ENCODE measurements around the gene RGS19. TPM values are rescaled to one million over a fixed set of nuclear protein-coding genes. Genes with fewer than 3 reads are reported as not detected.

RGS19 gene
- polyA plus RNA-seq, 1 donor (not counting 4 experiments of a cell fraction or from before 2014, with no cell fraction given), result 11.8 TPM

DNA sequence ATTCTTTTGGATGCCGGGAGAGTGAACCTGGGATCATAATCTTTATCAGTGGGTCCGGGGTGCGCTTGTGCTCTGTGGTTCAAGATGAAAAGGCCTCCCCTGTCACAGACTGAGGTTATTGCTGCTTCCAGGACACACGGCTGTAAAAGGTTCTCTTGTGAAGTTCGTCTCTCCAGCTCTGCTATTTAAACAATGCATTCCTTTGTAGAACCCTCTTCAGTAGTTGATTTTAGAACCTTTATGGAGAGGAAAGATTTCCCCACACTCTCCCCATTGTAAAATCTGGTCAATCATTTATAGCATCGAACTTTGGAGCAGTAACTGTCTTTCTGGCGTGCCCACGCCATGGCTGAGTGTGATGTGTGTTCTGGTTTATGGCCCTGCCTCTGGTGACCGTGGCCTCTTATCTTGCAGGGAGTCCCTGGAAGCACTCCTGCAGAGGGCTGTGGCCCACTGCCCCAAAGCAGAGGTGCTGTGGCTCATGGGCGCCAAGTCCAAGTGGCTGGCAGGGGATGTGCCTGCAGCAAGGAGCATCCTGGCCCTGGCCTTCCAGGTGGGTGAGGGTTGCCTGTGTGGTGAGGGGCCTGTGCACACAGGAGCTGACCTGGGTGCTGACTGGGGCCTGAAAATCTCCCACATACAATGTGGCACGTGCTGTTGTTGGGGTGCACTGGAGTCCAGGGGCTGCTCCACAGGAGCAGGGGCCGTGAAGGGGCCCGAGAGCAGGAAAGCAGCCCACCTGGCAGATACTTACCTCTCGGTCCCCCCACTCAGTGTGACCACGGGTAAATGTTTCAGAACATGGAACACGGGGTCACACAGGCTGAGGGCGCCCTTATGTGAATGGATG lies 55.0 kb downstream of the RGS19 start:
- Histone ChIP-seq H4K20me1 (ENCODE audit: control insufficient read depth, extremely low read depth, insufficient read depth, low read length) (no peaks in the 10 kb centered on the region), H3K4me3 (ENCODE audit: control insufficient read depth in 2 of 3, extremely low read depth in 1 of 3, insufficient read depth in 2 of 3, low read depth in 1 of 3, low read length in 3 of 3) (no peak overlapping the region), H3K9me3 (ENCODE audit: control insufficient read depth, low read depth, low read length) (no peaks in the 10 kb centered on the region), H3K4me1 (ENCODE audit: control insufficient read depth, extremely low read depth, insufficient read depth, low read length) (no peaks in the 10 kb centered on the region), H3K4me2 (ENCODE audit: control insufficient read depth, extremely low read depth, insufficient read depth, low read depth, low read length) (no peak overlapping the region), H3K79me2 (ENCODE audit: control insufficient read depth, insufficient read depth, low read length) (peaks cover 6% of the 10 kb centered on the region), H2AFZ (ENCODE audit: control insufficient read depth, low read length) (no peak overlapping the region), H3K27ac (ENCODE audit: control insufficient read depth, insufficient read depth, low read length) (no peak overlapping the region), H3K36me3 (ENCODE audit: control insufficient read depth in 2 of 2, extremely low read depth in 1 of 2, insufficient read depth in 2 of 2, low read length in 2 of 2) (peaks cover 34 to 37% of the 10 kb centered on the region in 2 experiments), H3K9me1 (ENCODE audit: control insufficient read depth, extremely low read depth, insufficient read depth, low read length) (no peaks in the 10 kb centered on the region), H3K27me3 (ENCODE audit: control insufficient read depth, extremely low read depth, insufficient read depth, low read length) (no peaks in the 10 kb centered on the region), H3K9ac (ENCODE audit: control insufficient read depth, extremely low read depth, insufficient read depth, low read length) (no peak overlapping the region)
- dilution Hi-C loops (cut with MboI; ENCODE audit: extremely low pct_ligation_motif_present, low sequenced_read_pairs), result no loop called here
- no peak for TF ChIP-seq EZH2 (IDR thresholded peaks at IDR 0.05; ENCODE audit: low read length)
- TF ChIP-seq, protein P1, sequence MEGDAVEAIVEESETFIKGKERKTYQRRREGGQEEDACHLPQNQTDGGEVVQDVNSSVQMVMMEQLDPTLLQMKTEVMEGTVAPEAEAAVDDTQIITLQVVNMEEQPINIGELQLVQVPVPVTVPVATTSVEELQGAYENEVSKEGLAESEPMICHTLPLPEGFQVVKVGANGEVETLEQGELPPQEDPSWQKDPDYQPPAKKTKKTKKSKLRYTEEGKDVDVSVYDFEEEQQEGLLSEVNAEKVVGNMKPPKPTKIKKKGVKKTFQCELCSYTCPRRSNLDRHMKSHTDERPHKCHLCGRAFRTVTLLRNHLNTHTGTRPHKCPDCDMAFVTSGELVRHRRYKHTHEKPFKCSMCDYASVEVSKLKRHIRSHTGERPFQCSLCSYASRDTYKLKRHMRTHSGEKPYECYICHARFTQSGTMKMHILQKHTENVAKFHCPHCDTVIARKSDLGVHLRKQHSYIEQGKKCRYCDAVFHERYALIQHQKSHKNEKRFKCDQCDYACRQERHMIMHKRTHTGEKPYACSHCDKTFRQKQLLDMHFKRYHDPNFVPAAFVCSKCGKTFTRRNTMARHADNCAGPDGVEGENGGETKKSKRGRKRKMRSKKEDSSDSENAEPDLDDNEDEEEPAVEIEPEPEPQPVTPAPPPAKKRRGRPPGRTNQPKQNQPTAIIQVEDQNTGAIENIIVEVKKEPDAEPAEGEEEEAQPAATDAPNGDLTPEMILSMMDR (optimal IDR thresholded peaks at IDR 0.05 in 1 of 3, IDR thresholded peaks at IDR 0.05 in 1 of 3, conservative IDR thresholded peaks at IDR 0.05 in 1 of 3; ENCODE audit: extremely low read depth in 1 of 3, insufficient read depth in 2 of 3, low read length in 3 of 3), result no peak
- DNase-seq (ENCODE audit: low read depth, low spot score) (no peak), FAIRE-seq (no peak)

DNA sequence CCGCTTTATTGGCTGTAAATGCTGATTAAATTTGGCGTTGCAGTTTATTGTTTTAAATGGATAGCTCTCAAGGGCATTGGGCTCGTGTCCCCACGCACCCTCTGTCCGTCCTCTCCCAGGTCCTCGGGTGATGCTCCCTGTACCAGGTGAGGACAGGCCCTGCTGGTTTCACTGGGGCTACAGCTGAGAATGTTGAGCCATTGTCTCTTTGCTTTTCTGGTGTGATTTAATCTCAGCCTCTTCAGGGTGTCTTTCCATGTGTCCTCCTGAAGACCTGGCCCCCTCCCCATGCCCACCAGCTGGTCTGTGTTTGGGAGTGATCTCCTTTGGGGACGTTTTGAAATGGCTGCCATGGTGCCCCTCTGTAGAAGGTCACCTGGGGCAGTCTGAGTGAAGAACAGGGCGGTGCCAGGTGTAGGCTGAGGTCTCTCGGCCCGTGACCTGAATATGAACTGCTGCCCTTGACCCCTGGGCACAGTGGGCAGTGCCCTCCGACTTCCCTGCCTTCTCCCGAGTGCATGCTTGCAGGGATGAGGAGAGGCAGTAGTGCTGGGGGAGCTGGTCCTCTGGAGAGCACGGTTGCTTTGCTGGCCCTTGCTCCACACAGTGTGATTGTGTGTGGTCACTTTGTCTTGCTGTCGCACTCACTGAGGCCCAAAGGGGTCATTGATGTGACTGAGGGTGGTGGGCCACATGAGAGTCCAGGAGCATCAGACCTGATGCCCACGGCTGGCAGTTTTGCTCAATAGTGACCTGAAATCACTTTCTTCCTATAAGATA lies 55.8 kb downstream of the RGS19 start:
- Histone ChIP-seq H3K27ac (ENCODE audit: control insufficient read depth, insufficient read depth, low read length) (no peak overlapping the region), H3K27me3 (ENCODE audit: control insufficient read depth, extremely low read depth, insufficient read depth, low read length) (no peaks in the 10 kb centered on the region), H3K79me2 (ENCODE audit: control insufficient read depth, insufficient read depth, low read length) (peaks cover 6% of the 10 kb centered on the region), H3K36me3 (ENCODE audit: control insufficient read depth in 2 of 2, extremely low read depth in 1 of 2, insufficient read depth in 2 of 2, low read length in 2 of 2) (peaks cover 40 to 41% of the 10 kb centered on the region in 2 experiments), H2AFZ (ENCODE audit: control insufficient read depth, low read length) (no peak overlapping the region), H3K4me1 (ENCODE audit: control insufficient read depth, extremely low read depth, insufficient read depth, low read length) (no peaks in the 10 kb centered on the region), H3K9me1 (ENCODE audit: control insufficient read depth, extremely low read depth, insufficient read depth, low read length) (no peaks in the 10 kb centered on the region), H3K9me3 (ENCODE audit: control insufficient read depth, low read depth, low read length) (no peaks in the 10 kb centered on the region), H3K4me3 (ENCODE audit: control insufficient read depth in 2 of 3, extremely low read depth in 1 of 3, insufficient read depth in 2 of 3, low read depth in 1 of 3, low read length in 3 of 3) (no peak overlapping the region), H3K4me2 (ENCODE audit: control insufficient read depth, extremely low read depth, insufficient read depth, low read depth, low read length) (no peak overlapping the region), H3K9ac (ENCODE audit: control insufficient read depth, extremely low read depth, insufficient read depth, low read length) (no peak overlapping the region), H4K20me1 (ENCODE audit: control insufficient read depth, extremely low read depth, insufficient read depth, low read length) (no peaks in the 10 kb centered on the region)
- FAIRE-seq (no peak), DNase-seq (ENCODE audit: low read depth, low spot score) (no peak)
- dilution Hi-C loops (cut with MboI; ENCODE audit: extremely low pct_ligation_motif_present, low sequenced_read_pairs), result no loop called here
- TF ChIP-seq EZH2 (IDR thresholded peaks at IDR 0.05; ENCODE audit: low read length), result no peak
- TF ChIP-seq, protein P1 (optimal IDR thresholded peaks at IDR 0.05 in 1 of 3, IDR thresholded peaks at IDR 0.05 in 1 of 3, conservative IDR thresholded peaks at IDR 0.05 in 1 of 3; ENCODE audit: extremely low read depth in 1 of 3, insufficient read depth in 2 of 3, low read length in 3 of 3), result no peak

Small RNA genes within 50 kb of the gene (small RNA-seq; reads per million reads assigned to genes)
- gene AL355803.1 (ENCODE audit: insufficient read length in 3 of 3, low read depth in 3 of 3, low replicate concordance in 1 of 3) (0 reads per million in 3 experiments), gene MIR6813 (ENCODE audit: insufficient read length in 3 of 3, low read depth in 3 of 3, low replicate concordance in 1 of 3) (0 to 1.0 (median 0) reads per million in 3 experiments)

Other genes starting within 250 kb of the RGS19 start
- 0.12 to 0.18 TPM (median 0.13 TPM) in 3 replicates for gene ZBTB46, start 248.3 kb downstream of the RGS19 start, polyA plus RNA-seq
- not detected in 3 replicates for gene ABHD16B, start 218.0 kb downstream of the RGS19 start, polyA plus RNA-seq
- gene TPD52L2, start 214.2 kb downstream of the RGS19 start, polyA plus RNA-seq, result 177 to 208 TPM (median 200 TPM) in 3 replicates
- gene DNAJC5, start 184.4 kb downstream of the RGS19 start, polyA plus RNA-seq, result 43.7 to 62.0 TPM (median 59.0 TPM) in 3 replicates
- 24.1 to 42.2 TPM (median 28.7 TPM) in 3 replicates for gene UCKL1, start 123.1 kb downstream of the RGS19 start, polyA plus RNA-seq
- gene ZNF512B, start 109.6 kb downstream of the RGS19 start, polyA plus RNA-seq, result 2.4 to 4.4 TPM (median 3.8 TPM) in 3 replicates
- gene SAMD10, start 99.9 kb downstream of the RGS19 start, polyA plus RNA-seq, result 0.45 to 0.93 TPM (median 0.75 TPM) in 3 replicates
- 24.5 to 32.8 TPM (median 30.5 TPM) in 3 replicates for gene PRPF6, start 98.4 kb downstream of the RGS19 start, polyA plus RNA-seq
- gene C20orf204, start 43.3 kb downstream of the RGS19 start, polyA plus RNA-seq, result 0.06 to 0.08 TPM (median 0.06 TPM) in 3 replicates
- gene SOX18, start 29.9 kb downstream of the RGS19 start, polyA plus RNA-seq, result not detected in 3 replicates
- gene TCEA2, start 16.3 kb downstream of the RGS19 start, polyA plus RNA-seq, result 8.4 to 13.1 TPM (median 9.1 TPM) in 3 replicates
- 0.25 to 0.54 TPM (median 0.32 TPM) in 3 replicates for gene OPRL1, start 564 bp upstream of the RGS19 start, polyA plus RNA-seq
- not detected in 3 replicates for gene LKAAEAR1, start 4.9 kb upstream of the RGS19 start, polyA plus RNA-seq
- gene NPBWR2, start 28.0 kb upstream of the RGS19 start, polyA plus RNA-seq, result not detected in 3 replicates
- not detected in 3 replicates for gene MYT1, start 84.9 kb upstream of the RGS19 start, polyA plus RNA-seq
- 24.5 to 25.8 TPM (median 25.6 TPM) in 3 replicates for gene PCMTD2, start 176.2 kb upstream of the RGS19 start, polyA plus RNA-seq